Activated CD4-positive, alpha-beta T cell treated with anti-CD3 and anti-CD28 coated beads for 36 hours (primary cell): ENCODE results near the gene TIAM1. TPM values are rescaled to one million over a fixed set of nuclear protein-coding genes. Genes with fewer than 3 reads are reported as not detected.

ENCODE experiments used
- ATAC-seq: fragments of 200-7000 bp; cut with Tn5 transposase; one replicate; pipeline ENCODE4 v1.10.0; 2021; ENCODE audit warnings: mild to moderate bottlenecking, moderate library complexity
- CTCF ChIA-PET: fragments of 350-600 bp; sonication (Branson Sonifier 250); formaldehyde crosslinking; loops from one replicate; lab custom pipeline; 2021; ENCODE audit warnings: antibody characterized with exemption; lab: Charles Lee
- POLR2A ChIA-PET: fragments of 350-600 bp; sonication (Branson Sonifier 250); formaldehyde crosslinking; loops from one replicate; lab custom pipeline; 2021; ENCODE audit warnings: antibody characterized with exemption, inconsistent platforms; lab: Charles Lee
- DNase-seq: peaks from one replicate; pipeline ENCODE4 v3.0.0-alpha.2; 2020
- H3K27ac Mint-ChIP-seq: one replicate; pipeline ENCODE4 v1.8.0; 2021; ENCODE audit warnings: mixed read lengths
- H3K27me3 Mint-ChIP-seq: one replicate; pipeline ENCODE4 v1.8.0; 2021; ENCODE audit warnings: mixed read lengths
- H3K36me3 Mint-ChIP-seq: one replicate; pipeline ENCODE4 v1.8.0; 2021; ENCODE audit warnings: low read depth, mixed read lengths
- H3K4me1 Mint-ChIP-seq: one replicate; pipeline ENCODE4 v1.8.0; 2021; ENCODE audit warnings: mixed read lengths
- H3K4me3 Mint-ChIP-seq: one replicate; pipeline ENCODE4 v1.8.0; 2021; ENCODE audit warnings: mild to moderate bottlenecking, moderate library complexity, mixed read lengths
- H3K9me3 Mint-ChIP-seq: one replicate; pipeline ENCODE4 v1.8.0; 2021; ENCODE audit warnings: low read depth, mixed read lengths
- intact Hi-C, 2 experiments: fragments of 100-400 bp; cut with DNase I in 1 of 2; cut with micrococcal nuclease in 1 of 2; formaldehyde crosslinking; loops; one replicate each; pipeline versions ENCODE4 v1.14.2 to v1.15.1; 2022 to 2024; cut with DNase I, micrococcal nuclease
- total RNA-seq, 2 experiments: library from RNA; stranded (reverse); gene quantifications; one replicate each; pipeline ENCODE4 v1.2.3, GENCODE V29; 2021

The TIAM1 gene
- total RNA-seq, 2 experiments from 2014 or later = 60.7 to 72.6 TPM

GRCh38 chr21:31354122-31354521 lies 10.1 kb upstream of the TIAM1 start:
- ATAC-seq (peak; percentile 7), DNase-seq (no peak)
- intact Hi-C loops = loop anchor here (1.0 to 5.0 kb wide), 20 partner anchors 13 to 1138 kb away; partner anchors contain the start of genes KRTAP21-3 (in 1 of the 2), SCAF4 (in 1 of the 2) and SOD1 (in 1 of the 2)
- Mint-ChIP-seq H3K4me1 (peaks cover 53% of the 10 kb centered on the region), H3K27me3 (no peaks in the 10 kb centered on the region), H3K36me3 (peaks cover 7% of the 10 kb centered on the region), H3K9me3 (peaks cover 9% of the 10 kb centered on the region), H3K27ac (peak overlapping the region; percentile 82), H3K4me3 (peak overlapping the region; percentile 49)
- CTCF ChIA-PET = interaction anchor here (0.6 to 1.8 kb wide), 7 partner anchors 11 to 319 kb away, joined by 3 to 10 read pairs (median 5); no protein-coding TSS in a partner anchor
- POLR2A ChIA-PET = interaction anchor here (0.6 to 2.2 kb wide), 9 partner anchors 10 to 227 kb away, joined by 3 to 10 read pairs (median 6); no protein-coding TSS in a partner anchor

- ATAC-seq (no peak), DNase-seq (peak; percentile 29)
- ChIA-PET CTCF (interaction anchor here (1.0 kb wide), 1 partner anchor 9 kb away, joined by 4 read pairs; the partner anchor contains the start of gene TIAM1), POLR2A (interaction anchor here (0.7 to 2.0 kb wide), 2 partner anchors 10 to 161 kb away, joined by 4 to 7 read pairs; no protein-coding TSS in a partner anchor)
- no peaks in the 10 kb centered on the region for H3K27me3 Mint-ChIP-seq
- H3K36me3 Mint-ChIP-seq = peaks cover 7% of the 10 kb centered on the region
- peaks cover 9% of the 10 kb centered on the region for H3K9me3 Mint-ChIP-seq
- H3K4me3 Mint-ChIP-seq = no peak overlapping the region
- H3K27ac Mint-ChIP-seq = peak overlapping the region; percentile 42
- peaks cover 55% of the 10 kb centered on the region for H3K4me1 Mint-ChIP-seq
- intact Hi-C loops = loop anchor here (5.0 kb wide), 4 partner anchors 154 to 1139 kb away; partner anchors contain the start of gene SCAF4 (in 1 of the 2)
Observed at GRCh38 chr21:31352836-31353235, 8.8 kb upstream of the TIAM1 start.

GRCh38 chr21:31351960-31352359 lies 7.9 kb upstream of the TIAM1 start:
- intact Hi-C loops = loop anchor here (5.0 kb wide), 4 partner anchors 155 to 1140 kb away; partner anchors contain the start of gene SCAF4 (in 1 of the 2)
- no peak overlapping the region for H3K4me3 Mint-ChIP-seq
- peaks cover 55% of the 10 kb centered on the region for H3K4me1 Mint-ChIP-seq
- DNase-seq (no peak), ATAC-seq (no peak)
- CTCF ChIA-PET = no interaction called here
- POLR2A ChIA-PET = interaction anchor here (0.7 kb wide), 1 partner anchor 160 kb away, joined by 4 read pairs; no protein-coding TSS in a partner anchor
- peaks cover 7% of the 10 kb centered on the region for H3K36me3 Mint-ChIP-seq
- H3K9me3 Mint-ChIP-seq = peaks cover 9% of the 10 kb centered on the region
- H3K27me3 Mint-ChIP-seq = no peaks in the 10 kb centered on the region
- H3K27ac Mint-ChIP-seq = no peak overlapping the region

- CTCF ChIA-PET = no interaction called here
- intact Hi-C loops = loop anchor here (5.0 kb wide), 4 partner anchors 156 to 1141 kb away; partner anchors contain the start of gene SCAF4 (in 1 of the 2)
- no peak for DNase-seq
Observed at GRCh38 chr21:31351438-31351837, 7.4 kb upstream of the TIAM1 start.

GRCh38 chr21:31349208-31349607 lies 5.1 kb upstream of the TIAM1 start:
- ChIA-PET CTCF (interaction anchor here (1.7 kb wide), 1 partner anchor 22 kb away, joined by 8 read pairs; no protein-coding TSS in a partner anchor), POLR2A (no interaction called here)
- no peak for DNase-seq
- intact Hi-C loops = no loop called here
- H3K9me3 Mint-ChIP-seq = peaks cover 9% of the 10 kb centered on the region
- no peak overlapping the region for H3K4me3 Mint-ChIP-seq
- H3K27ac Mint-ChIP-seq = no peak overlapping the region
- H3K27me3 Mint-ChIP-seq = peaks cover 1% of the 10 kb centered on the region
- peaks cover 48% of the 10 kb centered on the region for H3K4me1 Mint-ChIP-seq
- no peak for ATAC-seq
- peaks cover 4% of the 10 kb centered on the region for H3K36me3 Mint-ChIP-seq

More at GRCh38 chr21:31351438-31351837, 7.4 kb upstream of the TIAM1 start:
- Mint-ChIP-seq H3K4me3 (no peak overlapping the region), H3K9me3 (peaks cover 9% of the 10 kb centered on the region), H3K4me1 (peaks cover 58% of the 10 kb centered on the region), H3K27ac (peak overlapping the region; percentile 60), H3K36me3 (peaks cover 7% of the 10 kb centered on the region), H3K27me3 (no peaks in the 10 kb centered on the region)
- POLR2A ChIA-PET = no interaction called here
- ATAC-seq = no peak

- peaks cover 5% of the 10 kb centered on the region for H3K27me3 Mint-ChIP-seq
- POLR2A ChIA-PET = no interaction called here
- H3K36me3 Mint-ChIP-seq = peaks cover 4% of the 10 kb centered on the region
- intact Hi-C loops = no loop called here
- no peak overlapping the region for H3K27ac Mint-ChIP-seq
- H3K4me3 Mint-ChIP-seq = no peak overlapping the region
- H3K9me3 Mint-ChIP-seq = peaks cover 9% of the 10 kb centered on the region
- ATAC-seq (no peak), DNase-seq (no peak)
- H3K4me1 Mint-ChIP-seq = peaks cover 48% of the 10 kb centered on the region
- CTCF ChIA-PET = interaction anchor here (1.1 to 1.7 kb wide), 2 partner anchors 16 to 21 kb away, joined by 6 to 8 read pairs; no protein-coding TSS in a partner anchor
Observed at GRCh38 chr21:31348188-31348587, 4.1 kb upstream of the TIAM1 start.

DNA sequence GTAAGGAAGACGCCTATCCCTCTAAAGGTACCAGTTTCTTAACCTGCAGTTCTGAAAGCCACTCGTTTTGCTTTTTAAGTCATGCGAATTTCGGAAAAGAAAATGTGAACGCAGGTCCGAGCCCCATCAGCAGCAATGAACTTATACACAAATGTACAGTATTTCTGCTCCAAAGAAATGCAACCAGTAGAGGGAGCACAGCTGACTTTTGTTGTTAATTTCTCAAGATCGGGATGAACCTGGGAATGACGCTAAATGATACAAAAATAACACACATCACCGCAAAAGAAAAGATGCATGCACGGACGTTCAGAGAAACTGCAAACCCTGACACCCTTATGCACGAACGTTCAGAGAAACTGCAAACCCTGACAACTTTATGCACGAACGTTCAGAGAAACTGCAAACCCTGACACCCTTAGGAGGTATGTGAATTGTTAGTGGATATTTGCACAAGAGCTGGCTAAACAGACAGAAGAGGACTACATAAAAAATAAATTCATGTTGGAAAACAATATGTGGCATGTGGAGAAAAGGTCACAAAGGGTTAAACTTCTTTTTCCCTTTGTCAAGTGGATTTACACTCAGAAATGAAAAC lies 3.5 kb upstream of the TIAM1 start:
- POLR2A ChIA-PET = no interaction called here
- CTCF ChIA-PET = interaction anchor here (0.7 to 1.7 kb wide), 3 partner anchors 15 to 166 kb away, joined by 3 to 8 read pairs (median 6); no protein-coding TSS in a partner anchor
- Mint-ChIP-seq H3K27me3 (peaks cover 5% of the 10 kb centered on the region), H3K4me3 (no peak overlapping the region), H3K9me3 (peaks cover 9% of the 10 kb centered on the region), H3K27ac (no peak overlapping the region), H3K36me3 (peaks cover 4% of the 10 kb centered on the region), H3K4me1 (peaks cover 45% of the 10 kb centered on the region)
- ATAC-seq (no peak), DNase-seq (no peak)
- intact Hi-C loops = no loop called here

GRCh38 chr21:31346256-31346821 lies 2.3 kb upstream of the TIAM1 start:
- ATAC-seq (peak; percentile 58), DNase-seq (peak; percentile 56)
- H3K27ac Mint-ChIP-seq = no peak overlapping the region
- H3K27me3 Mint-ChIP-seq = peaks cover 5% of the 10 kb centered on the region
- H3K36me3 Mint-ChIP-seq = peaks cover 4% of the 10 kb centered on the region
- intact Hi-C loops = no loop called here
- POLR2A ChIA-PET = interaction anchor here (0.6 kb wide), 1 partner anchor 14 kb away, joined by 4 read pairs; no protein-coding TSS in a partner anchor
- H3K4me1 Mint-ChIP-seq = peaks cover 43% of the 10 kb centered on the region
- peaks cover 9% of the 10 kb centered on the region for H3K9me3 Mint-ChIP-seq
- H3K4me3 Mint-ChIP-seq = no peak overlapping the region
- CTCF ChIA-PET = interaction anchor here (0.7 kb wide), 1 partner anchor 165 kb away, joined by 3 read pairs; no protein-coding TSS in a partner anchor

DNA sequence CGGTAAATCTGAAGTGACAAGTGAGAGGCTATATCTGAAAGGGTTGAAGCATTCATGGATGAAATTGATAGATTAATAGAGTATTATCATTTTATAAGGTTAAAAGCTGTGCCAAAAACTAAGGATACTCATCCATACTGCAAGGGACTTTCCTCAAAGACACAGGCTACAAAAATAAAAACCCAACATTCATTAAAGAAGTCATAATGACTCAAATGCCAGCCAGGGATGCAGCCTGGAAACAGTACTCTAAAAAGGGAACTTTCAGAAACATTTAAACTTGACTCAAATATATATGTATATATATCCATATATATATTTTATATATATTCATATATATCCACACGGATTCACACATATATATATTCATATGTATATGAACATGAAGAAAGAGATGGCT lies 1.1 kb upstream of the TIAM1 start:
- no peak overlapping the region for H3K4me3 Mint-ChIP-seq
- intact Hi-C loops = no loop called here
- H3K9me3 Mint-ChIP-seq = peaks cover 3% of the 10 kb centered on the region
- H3K27ac Mint-ChIP-seq = no peak overlapping the region
- ATAC-seq (no peak), DNase-seq (no peak)
- POLR2A ChIA-PET = interaction anchor here (0.6 kb wide), 1 partner anchor 214 kb away, joined by 3 read pairs; no protein-coding TSS in a partner anchor
- CTCF ChIA-PET = no interaction called here
- no peaks in the 10 kb centered on the region for H3K36me3 Mint-ChIP-seq
- peaks cover 46% of the 10 kb centered on the region for H3K4me1 Mint-ChIP-seq
- peaks cover 5% of the 10 kb centered on the region for H3K27me3 Mint-ChIP-seq

DNA sequence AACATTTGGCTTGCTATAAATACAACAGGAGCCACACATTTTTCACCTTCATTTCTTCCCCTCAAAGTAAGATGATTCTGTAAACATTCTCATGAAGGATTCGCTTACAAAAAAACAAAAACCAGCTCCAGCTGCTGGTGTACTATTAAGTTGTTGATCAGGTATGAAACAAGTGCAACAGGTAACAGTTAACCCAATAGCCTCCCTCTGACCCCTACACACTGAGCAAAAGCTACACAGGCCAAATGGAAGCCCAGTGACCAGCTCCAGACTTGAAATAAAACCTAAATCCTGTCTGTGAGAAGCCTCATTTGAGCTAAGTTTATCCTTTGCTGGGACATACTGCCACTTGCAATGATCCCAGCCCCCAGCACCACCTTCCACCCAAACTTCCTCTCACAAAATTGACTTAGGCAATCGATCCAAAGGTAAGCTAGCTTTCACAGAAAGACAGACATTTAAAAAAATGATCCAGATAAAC lies 991 bp downstream of the TIAM1 start:
- ChIA-PET CTCF (interaction anchor here (0.7 to 1.8 kb wide), 8 partner anchors 10 to 238 kb away, joined by 3 to 10 read pairs (median 3); no protein-coding TSS in a partner anchor), POLR2A (interaction anchor here (0.6 to 1.9 kb wide), 7 partner anchors 11 to 261 kb away, joined by 3 to 7 read pairs (median 4); no protein-coding TSS in a partner anchor)
- Mint-ChIP-seq H3K9me3 (no peaks in the 10 kb centered on the region), H3K27ac (peak overlapping the region; percentile 93), H3K4me1 (peaks cover 60% of the 10 kb centered on the region), H3K27me3 (peaks cover 5% of the 10 kb centered on the region), H3K36me3 (peaks cover 15% of the 10 kb centered on the region), H3K4me3 (peak overlapping the region; percentile 85)
- intact Hi-C loops = no loop called here
- no peak for ATAC-seq
- no peak for DNase-seq

DNA sequence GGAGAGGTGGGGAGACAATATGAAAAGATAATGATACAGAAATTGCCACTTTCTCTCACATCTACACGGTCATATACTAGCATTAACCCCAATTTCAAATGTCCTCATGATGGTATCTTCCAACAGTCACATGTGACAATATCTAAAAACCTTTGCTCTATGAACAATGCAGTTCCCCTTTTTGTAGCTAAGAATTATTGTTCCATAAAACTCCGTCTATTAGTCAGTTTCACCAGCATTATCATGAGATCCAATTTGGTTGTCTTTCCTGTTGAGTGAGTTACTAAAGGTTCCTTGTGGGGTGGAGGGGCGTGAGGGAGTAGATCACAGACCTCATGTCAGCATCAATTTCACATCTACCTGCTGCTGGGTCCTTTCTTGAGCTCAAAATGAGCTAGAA lies 1.7 kb downstream of the TIAM1 start:
- Mint-ChIP-seq H3K4me1 (peaks cover 60% of the 10 kb centered on the region), H3K36me3 (peaks cover 18% of the 10 kb centered on the region), H3K27ac (peak overlapping the region; percentile 93), H3K4me3 (peak overlapping the region; percentile 85), H3K9me3 (no peaks in the 10 kb centered on the region), H3K27me3 (peaks cover 5% of the 10 kb centered on the region)
- DNase-seq (no peak), ATAC-seq (no peak)
- ChIA-PET CTCF (interaction anchor here (0.6 to 1.8 kb wide), 7 partner anchors 12 to 239 kb away, joined by 3 to 10 read pairs (median 3); no protein-coding TSS in a partner anchor), POLR2A (interaction anchor here (0.6 to 1.9 kb wide), 3 partner anchors 11 to 201 kb away, joined by 4 to 7 read pairs (median 4); no protein-coding TSS in a partner anchor)
- intact Hi-C loops = no loop called here
